Testis (tissue), 2 donors: ENCODE data around the gene LIF.

Experiments
- CTCF ChIP-seq, 3 experiments: fragments of 450-650 bp in 2 of 3; fragments of 200-600 bp in 1 of 3; sonication (generic) in 1 of 3; IDR thresholded peaks; one replicate each; pipeline ENCODE4 v1.5.1; 2016 to 2019; ENCODE audit warnings: antibody characterized with exemption in 3 of 3, mild to moderate bottlenecking in 2 of 3, moderate library complexity in 1 of 3
- POLR2A ChIP-seq: fragments of 450-650 bp; IDR thresholded peaks from one replicate; pipeline ENCODE4 v1.6.1; 2017; ENCODE audit warnings: antibody characterized with exemption, mild to moderate bottlenecking, moderate library complexity

GRCh38 chr22:30263883-30264282 lies 17.3 kb upstream of the LIF start:
- TF ChIP-seq POLR2A (no peak), CTCF (IDR thresholded peaks at IDR 0.05) (no peak)
